AG09319 (cell line): ENCODE data around the gene C17orf50.

Experiments used
- DNase-seq: peaks from one replicate; pipeline ENCODE4 v3.0.0-alpha.2; 2010; ENCODE audit warnings: low read depth; ENCODE audit errors: extremely low read depth
- TF ChIP-seq, protein P1 (sequence below): IDR thresholded peaks from 2 replicates; pipeline ENCODE4 v1.5.1; 2011; ENCODE audit warnings: low read depth, mild to moderate bottlenecking, inconsistent platforms, low read length, moderate library complexity

C17orf50 gene

DNA sequence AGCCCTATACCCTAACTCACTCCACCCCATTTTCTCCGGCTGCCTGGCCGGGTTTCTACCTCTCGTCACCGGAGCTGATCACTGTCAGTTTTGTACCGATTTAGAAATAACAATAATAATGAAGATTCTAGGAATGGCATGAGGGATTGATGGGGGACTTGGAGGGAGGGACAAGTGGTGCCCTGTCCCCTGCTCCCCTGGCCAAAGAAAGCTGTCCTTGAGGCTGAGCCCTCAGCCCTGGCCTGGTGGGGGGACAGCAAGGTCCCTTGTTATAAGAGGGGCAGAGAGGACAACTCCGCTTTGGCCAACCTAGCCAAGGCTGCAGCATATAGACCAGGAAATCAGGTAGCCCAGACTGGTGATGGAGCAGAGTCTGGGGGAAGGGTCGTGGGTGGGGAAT lies 18.2 kb upstream of the C17orf50 start:
- no peak for DNase-seq
- TF ChIP-seq, protein P1, sequence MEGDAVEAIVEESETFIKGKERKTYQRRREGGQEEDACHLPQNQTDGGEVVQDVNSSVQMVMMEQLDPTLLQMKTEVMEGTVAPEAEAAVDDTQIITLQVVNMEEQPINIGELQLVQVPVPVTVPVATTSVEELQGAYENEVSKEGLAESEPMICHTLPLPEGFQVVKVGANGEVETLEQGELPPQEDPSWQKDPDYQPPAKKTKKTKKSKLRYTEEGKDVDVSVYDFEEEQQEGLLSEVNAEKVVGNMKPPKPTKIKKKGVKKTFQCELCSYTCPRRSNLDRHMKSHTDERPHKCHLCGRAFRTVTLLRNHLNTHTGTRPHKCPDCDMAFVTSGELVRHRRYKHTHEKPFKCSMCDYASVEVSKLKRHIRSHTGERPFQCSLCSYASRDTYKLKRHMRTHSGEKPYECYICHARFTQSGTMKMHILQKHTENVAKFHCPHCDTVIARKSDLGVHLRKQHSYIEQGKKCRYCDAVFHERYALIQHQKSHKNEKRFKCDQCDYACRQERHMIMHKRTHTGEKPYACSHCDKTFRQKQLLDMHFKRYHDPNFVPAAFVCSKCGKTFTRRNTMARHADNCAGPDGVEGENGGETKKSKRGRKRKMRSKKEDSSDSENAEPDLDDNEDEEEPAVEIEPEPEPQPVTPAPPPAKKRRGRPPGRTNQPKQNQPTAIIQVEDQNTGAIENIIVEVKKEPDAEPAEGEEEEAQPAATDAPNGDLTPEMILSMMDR = no peak

- TF ChIP-seq, protein P1 = no peak
- no peak for DNase-seq
Observed at GRCh38 chr17:35742896-35743477, 17.7 kb upstream of the C17orf50 start.

GRCh38 chr17:35743626-35744328 lies 16.9 kb upstream of the C17orf50 start:
- TF ChIP-seq, protein P1 = no peak
- DNase-seq = no peak

GRCh38 chr17:35744830-35745229 lies 15.9 kb upstream of the C17orf50 start:
- no peak for DNase-seq
- TF ChIP-seq, protein P1 = no peak

DNA sequence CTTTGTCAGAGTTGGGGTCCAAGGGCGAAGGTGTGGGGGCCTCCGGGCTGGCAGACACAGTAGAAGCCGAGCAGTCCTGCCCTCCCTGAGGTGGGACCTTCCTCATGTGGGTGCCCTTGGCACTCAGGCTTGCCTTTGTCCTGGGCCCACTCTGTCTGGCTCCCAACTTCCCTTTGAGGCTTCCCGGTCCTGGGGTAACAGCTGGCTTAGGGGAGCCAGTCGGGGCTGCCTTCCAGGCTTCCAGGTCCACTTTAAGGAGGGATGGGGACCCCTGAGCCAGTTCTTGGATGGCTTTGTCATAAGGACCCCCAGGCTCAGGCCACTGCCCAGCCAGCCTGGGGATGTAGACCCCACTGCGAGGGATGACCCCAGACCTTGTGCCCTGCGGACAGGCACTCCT lies 15.4 kb upstream of the C17orf50 start:
- no peak for DNase-seq
- TF ChIP-seq, protein P1 = no peak

DNA sequence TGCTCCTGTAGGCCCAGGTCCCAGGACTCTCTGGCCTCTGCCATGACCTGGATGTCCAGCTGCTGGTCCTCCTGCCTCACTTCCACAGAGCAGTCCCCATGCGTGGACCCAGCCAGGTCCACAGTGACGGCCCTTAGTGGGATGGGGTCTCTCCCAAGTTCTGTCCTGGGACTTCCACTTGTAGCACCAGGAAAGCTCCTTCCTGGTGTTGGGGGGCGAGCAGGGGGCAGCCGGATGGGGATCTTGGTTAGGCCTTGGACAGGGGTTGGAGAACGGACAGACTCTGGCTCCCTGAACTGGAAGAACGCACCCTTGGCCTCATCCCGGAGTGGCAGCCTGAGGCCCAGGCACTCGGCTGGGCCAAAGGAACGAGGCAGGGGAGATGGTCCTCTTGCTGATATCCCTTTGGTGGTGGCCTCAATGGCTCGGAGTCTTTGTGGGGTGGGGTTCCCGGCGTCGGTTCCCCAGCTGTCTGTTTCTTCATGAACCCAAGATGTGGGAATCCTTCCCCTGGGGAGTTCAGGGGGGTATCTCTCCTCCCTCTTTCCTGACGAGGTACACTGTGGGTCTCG lies 14.9 kb upstream of the C17orf50 start:
- TF ChIP-seq, protein P1 = no peak
- no peak for DNase-seq

GRCh38 chr17:35747540-35748017 lies 13.1 kb upstream of the C17orf50 start:
- TF ChIP-seq, protein P1 = peak; percentile 82
- DNase-seq = peak; percentile 49
